GM18520 (cell line): ENCODE measurements around the gene AP5S1.
"Not testable (repeated sequence)": the region's sequence is repeated elsewhere in the genome, so short reads cannot be mapped to it uniquely, and the experiment has no call there.

ENCODE experiments used
- ATAC-seq: cut with Tn5 transposase; IDR thresholded peaks from one replicate; pipeline ENCODE4 v1.9.1; 2021; ENCODE audit not compliant: unreplicated experiment

The AP5S1 gene

DNA sequence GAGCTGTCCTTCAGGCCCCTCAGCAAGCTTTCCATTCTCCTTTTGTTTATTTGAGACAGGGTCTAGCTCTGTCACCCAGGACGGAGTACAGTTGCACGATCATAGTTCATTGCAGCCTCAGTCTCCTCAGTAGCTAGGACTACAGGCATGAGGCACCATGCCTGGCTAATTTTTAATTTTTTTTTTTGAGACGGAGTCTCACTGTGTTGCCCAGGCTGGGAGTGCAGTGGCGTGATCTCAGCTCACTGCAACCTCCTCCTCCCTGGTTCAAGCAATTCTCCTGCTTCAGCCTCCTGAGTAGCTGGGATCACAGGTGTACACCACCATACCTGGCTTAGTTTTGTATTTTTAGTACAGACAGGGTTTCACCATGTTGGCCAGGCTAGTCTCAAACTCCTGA lies 31.1 kb upstream of the AP5S1 start:
- ATAC-seq, result not testable (repeated sequence)

DNA sequence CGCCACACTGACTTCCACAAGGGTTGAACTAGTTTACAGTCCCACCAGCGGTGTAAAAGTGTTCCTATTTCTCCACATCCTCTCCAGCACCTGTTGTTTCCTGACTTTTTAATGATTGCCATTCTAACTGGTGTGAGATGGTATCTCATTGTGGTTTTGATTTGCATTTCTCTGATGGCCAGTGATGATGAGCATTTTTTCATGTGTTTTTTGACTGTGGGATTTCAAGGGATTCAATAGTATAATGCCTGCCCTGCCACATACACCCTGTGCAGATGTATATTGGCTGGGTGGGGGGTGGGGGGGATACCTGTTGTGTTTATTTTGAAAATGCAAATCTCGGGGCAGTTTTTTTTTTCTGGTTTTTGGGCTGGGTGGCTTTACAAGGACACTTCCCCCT lies 26.2 kb upstream of the AP5S1 start:
- ATAC-seq, result not testable (repeated sequence)

DNA sequence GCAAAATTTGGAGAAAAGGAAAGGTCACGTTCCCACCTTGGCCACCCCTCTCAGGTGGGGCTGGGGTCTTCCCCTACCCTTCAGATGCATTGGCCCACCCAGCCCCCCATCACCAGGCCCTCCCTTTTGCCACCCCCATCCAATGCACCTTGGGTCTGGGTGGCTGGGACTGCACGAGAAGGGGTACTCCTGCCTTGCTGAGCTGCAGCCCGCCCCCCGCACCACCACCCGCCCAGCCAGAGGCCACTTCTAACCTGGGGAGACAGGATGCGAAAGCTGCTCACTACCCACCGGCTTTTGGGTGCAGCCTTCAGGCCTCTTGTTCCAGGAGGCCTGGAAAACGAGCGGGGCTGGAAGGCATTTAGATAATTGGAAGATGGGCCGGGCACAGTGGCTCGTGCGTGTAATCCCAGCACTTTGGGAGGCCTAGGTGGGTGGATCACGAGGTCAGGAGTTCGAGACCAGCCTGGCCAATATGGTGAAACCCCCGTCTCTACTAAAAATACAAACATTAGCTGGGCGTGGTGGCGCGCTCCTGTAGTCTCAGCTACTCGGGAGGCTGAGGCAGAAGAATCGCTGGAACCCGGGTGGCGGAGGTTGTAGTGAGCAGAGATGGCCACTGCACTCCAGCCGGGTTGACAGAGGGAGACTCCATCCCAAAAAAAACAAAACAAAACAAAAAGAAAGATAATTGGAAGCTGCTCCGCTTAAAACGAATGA lies 25.5 kb upstream of the AP5S1 start:
- no peak for ATAC-seq

DNA sequence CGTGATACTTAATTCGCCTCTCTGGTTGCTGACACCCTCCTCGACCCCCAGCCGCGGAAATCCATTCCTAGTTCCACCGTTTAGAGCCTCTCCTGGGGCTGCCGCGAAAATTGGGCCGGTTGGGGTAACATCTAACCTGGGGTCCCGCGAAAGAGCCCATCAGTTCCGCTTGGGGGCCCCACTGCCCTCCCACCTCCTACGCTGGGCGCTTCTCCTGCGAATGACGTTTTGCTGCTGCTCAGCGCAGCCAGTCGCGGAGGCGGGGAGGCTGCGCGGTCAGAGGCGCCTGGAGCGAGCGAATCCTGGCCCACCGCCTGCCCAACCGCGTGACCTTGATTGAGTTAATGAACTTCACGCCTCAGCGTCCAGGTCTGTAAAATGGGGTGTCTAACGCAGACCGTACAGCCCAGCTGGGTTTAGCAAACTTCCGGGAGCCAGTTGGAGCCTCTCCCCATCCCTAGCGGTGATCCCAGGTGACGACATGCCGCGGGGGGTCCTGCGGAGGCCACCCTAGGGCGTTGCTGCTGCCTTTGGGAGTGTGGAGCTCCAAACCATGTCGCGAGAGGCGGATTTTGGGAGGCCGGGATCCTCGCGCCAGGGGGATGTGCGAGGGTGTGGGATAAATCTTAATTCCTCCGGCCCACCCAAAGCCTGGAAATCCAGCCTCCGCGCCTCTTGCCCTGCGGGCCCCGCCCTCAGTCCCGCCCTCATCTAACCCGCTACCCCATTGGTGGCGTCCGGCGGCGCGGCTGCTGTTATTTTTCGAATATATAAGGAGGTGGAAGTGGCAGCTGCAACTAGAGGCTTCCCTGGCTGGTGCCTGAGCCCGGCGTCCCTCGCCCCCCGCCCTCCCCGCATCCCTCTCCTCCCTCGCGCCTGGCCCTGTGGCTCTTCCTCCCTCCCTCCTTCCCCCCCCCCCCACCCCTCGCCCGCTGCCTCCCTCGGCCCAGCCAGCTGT lies 24.6 kb upstream of the AP5S1 start, which contains the start of gene CDC25B:
Gene CDC25B, plus strand, starts transcription at position 800 of the 958 bp plus-strand sequence. CDS start 222 bp downstream, outside the sequence.
- ATAC-seq, result peak; percentile 46

DNA sequence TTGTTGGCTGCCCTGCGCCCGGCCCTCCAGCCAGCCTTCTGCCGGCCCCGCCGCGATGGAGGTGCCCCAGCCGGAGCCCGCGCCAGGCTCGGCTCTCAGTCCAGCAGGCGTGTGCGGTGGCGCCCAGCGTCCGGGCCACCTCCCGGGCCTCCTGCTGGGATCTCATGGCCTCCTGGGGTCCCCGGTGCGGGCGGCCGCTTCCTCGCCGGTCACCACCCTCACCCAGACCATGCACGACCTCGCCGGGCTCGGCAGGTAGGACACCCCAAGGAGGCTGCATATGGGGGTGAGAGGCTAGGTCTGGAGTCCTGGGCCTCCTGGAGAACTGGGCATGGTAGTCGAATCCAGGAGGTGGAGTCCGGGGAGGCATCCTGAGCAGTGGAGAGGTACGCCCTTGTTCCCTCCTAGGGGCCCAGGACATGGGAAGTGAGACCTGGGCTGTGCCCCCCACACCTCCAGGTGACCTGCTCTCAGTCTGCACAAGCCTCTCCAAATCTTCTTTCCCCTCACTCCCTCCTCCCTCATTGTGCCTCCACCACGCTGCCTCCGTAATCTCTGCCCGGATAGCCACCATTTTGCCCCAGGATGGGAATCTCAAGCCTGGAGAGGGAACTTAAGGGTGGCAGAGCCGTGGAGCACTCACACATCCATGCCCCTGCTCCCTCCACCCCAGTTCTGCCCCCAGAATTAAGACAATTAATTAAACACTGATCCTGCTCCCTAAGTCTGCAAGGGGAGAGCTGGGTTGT lies 23.7 kb upstream of the AP5S1 start:
- peak; percentile 2 for ATAC-seq

DNA sequence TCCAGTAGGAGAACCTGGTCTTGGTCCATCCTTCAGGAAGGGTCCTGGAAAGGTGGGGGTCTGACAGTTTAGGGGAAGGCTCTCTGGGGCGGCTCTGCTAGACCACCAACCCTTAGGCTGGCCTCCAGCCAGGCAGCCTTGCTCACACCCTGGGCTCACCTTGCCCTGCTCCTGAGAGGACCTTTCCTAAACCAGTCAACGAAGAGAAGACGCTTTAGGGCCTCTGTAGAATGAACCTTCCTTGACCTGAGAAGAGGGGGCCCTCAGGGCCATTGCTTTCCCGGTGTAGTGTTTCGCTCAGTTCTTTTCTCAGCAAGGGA lies 23.2 kb upstream of the AP5S1 start:
- ATAC-seq, result no peak

DNA sequence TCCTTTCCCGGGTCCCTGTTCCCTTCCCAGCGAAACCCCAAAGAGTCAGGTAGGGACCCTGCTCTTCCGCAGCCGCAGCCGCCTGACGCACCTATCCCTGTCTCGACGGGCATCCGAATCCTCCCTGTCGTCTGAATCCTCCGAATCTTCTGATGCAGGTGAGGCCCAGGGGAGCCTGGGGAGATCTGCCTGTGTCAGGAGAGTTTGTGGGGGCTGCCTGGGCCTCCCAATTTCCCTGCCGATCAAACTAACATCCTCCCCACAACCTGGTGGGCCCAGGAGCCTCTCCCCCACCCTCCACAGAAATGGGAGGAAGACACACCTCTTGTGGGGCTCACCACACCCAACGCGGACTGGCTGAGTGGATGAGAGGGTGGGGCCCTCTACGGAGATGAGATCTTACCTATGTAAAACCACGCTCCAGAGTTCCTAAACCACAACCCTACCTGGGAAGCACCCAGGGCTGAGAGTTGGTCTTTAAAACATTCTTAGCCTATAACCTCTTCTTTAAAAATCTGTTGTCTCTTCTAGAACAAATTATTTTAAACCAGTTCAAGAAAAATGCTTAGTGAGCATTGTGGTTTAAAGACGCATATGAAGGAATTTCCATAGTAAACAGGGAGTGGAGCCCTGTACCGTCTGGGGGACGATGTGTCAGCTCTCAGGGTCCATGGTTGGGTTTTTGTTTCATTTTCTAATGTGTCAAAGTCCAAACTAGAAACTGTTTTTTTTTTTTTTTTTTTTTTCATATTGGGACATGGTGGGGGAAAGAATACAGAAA lies 22.6 kb upstream of the AP5S1 start:
- no peak for ATAC-seq

DNA sequence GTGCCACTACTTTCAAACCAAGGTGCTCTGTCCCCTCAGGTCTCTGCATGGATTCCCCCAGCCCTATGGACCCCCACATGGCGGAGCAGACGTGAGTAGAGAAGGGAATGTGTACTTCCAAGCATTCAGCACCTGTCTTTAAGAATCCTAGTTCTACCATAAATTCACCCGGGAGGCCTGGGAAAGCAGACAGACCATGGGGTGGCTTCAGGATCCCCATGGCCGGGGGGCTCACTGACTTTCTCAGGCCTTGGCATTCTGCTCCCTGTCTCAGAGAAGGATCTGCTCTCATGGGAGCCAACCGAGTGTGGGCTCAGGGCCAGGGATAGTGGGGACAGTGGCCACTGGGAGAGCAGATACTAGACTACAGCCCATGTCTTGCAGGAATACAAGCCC lies 22.0 kb upstream of the AP5S1 start:
- no peak for ATAC-seq

DNA sequence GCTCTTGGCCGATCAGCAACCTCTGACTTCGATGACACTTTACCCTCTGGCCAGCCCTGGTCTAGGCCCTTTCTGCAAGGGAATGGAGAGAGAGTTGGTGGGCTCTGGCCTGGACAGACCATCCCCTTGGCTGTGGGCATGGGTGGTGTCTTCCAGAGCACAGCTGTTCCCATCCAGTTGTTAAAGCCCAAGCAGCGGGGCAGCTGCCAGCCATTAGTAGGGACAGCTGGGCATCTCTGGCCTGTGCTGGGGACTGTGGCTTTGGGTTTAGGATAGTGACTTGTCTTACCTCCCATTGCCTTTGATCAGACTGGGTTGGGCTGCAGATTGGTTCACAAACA lies 21.5 kb upstream of the AP5S1 start:
- ATAC-seq, result no peak

DNA sequence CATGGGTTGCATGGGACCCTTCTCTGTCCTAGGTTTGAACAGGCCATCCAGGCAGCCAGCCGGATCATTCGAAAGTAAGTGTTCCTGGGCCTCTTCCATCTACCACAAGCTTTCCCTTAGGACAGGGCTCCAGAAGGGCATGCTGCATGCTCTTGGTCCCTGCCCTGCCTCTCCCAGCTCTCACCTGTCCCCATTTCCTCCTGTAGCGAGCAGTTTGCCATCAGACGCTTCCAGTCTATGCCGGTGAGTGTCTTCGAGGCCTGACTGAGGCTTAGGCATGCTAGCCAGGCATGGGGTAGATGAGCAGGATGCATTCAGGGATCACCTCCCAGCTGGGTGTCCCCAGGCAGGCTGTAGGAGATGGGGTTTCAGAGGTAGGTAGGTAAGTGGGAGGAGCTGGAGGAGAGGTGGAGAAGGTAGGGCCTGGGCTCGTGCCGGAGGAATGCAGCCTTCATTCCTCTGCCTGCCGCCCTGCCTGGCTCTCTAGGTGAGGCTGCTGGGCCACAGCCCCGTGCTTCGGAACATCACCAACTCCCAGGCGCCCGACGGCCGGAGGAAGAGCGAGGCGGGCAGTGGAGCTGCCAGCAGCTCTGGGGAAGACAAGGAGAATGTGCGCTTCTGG lies 20.0 kb upstream of the AP5S1 start:
- ATAC-seq, result no peak

DNA sequence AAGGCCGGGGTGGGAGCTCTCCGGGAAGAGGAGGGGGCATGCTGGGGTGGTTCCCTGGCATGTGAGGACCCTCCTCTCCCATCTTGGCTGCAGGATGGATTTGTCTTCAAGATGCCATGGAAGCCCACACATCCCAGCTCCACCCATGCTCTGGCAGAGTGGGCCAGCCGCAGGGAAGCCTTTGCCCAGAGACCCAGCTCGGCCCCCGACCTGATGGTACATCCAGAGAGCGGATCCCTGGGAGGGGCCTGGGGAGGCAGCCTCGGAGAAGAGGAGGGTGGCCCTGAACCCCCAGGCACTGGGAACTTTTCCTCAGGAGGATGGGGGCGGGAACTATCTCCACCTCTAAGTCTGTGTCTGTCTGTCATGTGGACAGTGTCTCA lies 19.5 kb upstream of the AP5S1 start:
- ATAC-seq, result no peak

DNA sequence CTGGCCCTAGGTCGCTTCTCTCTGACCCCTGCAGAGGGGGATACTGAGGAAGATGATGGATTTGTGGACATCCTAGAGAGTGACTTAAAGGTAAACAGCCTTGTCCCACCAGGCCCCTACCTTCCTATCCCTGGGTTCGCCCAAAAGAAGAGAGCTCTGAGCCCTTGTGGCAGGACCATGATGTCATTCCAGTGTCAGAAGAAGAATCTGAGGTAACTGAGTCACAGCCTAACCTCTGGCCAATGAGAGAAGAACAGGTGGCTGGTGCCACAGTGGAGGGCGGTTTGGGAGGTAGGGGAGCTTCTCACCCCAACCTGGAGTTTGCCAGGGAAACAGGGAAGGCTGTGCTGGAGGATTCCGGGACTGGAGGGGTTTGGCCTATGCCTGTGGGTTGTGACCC lies 19.0 kb upstream of the AP5S1 start:
- ATAC-seq, result no peak

DNA sequence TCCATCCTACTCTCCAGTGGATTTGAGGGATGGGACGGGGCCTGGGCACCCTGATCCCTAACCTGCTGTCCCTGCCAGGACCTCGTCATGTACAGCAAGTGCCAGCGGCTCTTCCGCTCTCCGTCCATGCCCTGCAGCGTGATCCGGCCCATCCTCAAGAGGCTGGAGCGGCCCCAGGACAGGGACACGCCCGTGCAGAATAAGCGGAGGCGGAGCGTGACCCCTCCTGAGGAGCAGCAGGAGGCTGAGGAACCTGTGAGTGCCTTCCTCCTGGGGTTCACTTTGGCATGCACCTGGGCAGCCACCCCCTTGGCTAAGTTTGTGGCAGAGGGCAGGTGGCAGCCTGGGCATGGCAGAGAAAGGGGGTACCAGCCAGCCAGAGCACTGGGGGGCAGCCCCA lies 18.5 kb upstream of the AP5S1 start:
- ATAC-seq, result no peak

DNA sequence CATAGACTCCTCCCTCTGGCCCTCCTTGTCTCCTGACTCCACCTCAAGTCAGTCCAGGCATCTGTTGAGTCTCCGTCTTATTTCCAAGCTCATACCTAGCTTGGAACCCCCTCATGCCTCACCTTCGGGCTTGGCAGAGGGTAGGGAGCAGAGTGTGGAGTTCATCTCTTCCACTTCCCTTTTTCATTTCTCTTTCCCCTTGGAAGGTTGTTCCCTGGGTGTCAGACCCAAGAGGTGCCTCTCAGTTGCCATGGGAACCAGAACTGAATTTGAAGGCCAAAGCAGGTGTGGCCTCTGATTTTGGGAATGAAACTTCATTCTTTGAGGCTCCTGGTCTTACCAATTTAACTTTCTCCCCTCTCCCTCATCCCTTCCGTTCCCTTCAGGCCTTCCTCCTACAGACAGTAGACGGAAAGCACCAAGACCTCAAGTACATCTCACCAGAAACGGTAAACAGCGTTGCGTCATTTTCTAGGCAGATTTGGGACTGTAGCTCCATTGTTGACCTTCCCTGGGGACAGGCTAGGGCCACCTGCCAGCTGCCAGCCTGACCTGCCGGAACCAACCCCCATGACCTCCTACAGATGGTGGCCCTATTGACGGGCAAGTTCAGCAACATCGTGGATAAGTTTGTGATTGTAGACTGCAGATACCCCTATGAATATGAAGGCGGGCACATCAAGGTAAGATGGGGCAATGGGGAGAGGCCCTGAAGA lies 17.7 kb upstream of the AP5S1 start:
- no peak for ATAC-seq

DNA sequence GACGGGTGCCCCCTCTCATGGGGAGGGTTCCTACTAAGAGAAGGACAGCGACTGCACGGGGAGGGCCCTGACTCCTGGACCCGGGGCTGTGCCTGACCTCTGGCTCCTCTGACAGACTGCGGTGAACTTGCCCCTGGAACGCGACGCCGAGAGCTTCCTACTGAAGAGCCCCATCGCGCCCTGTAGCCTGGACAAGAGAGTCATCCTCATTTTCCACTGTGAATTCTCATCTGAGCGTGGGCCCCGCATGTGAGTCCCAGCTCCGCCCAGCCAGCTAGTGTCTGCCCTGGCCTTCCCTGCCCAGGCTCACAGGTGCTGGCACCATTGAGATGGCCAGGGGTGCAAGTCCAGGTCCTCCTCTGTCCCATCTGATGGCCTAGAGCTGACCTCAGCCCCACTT lies 17.1 kb upstream of the AP5S1 start:
- ATAC-seq, result no peak

DNA sequence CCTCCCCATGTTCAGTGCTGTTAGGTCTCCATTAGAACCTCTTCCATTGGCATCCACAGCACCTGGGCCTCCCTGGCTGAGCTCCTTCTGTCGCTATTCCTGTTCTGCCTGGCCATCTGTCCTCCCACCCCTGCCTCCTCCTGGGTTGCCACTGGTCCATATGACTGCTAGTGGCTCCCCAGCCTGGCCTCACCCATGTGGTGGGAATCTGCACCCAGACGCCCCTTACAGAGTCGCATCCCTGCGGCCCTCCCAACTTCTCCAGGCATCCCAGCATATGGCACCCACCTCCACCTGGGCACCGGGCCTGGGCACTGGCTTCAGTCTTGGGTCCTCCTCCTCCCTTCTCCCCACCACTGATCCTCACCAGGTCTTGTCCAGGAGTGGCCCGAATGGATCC lies 16.5 kb upstream of the AP5S1 start:
- no peak for ATAC-seq

DNA sequence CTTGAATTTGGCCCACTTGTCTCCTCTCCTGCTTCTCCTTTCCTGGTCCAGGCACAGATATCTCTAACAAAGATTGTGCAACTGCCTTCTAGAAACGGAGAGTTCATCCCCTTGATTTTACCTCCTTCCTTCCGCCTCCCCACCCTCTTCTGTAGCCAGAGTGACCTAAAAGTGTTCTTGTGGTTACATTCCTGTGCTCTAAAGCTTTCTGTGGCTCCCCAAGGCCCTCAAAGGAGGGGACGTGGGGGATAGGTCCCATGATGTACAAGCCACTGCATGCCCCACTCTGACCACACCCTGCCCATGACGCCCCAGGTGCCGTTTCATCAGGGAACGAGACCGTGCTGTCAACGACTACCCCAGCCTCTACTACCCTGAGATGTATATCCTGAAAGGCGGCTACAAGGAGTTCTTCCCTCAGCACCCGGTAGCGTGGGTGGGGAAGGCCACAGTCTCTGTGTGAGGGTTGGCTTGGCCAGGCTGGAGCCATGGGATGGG lies 16.0 kb upstream of the AP5S1 start:
- no peak for ATAC-seq

DNA sequence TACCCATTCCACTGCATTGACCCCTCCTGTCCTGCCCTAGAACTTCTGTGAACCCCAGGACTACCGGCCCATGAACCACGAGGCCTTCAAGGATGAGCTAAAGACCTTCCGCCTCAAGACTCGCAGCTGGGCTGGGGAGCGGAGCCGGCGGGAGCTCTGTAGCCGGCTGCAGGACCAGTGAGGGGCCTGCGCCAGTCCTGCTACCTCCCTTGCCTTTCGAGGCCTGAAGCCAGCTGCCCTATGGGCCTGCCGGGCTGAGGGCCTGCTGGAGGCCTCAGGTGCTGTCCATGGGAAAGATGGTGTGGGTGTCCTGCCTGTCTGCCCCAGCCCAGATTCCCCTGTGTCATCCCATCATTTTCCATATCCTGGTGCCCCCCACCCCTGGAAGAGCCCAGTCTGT lies 15.6 kb upstream of the AP5S1 start:
- ATAC-seq, result no peak

DNA sequence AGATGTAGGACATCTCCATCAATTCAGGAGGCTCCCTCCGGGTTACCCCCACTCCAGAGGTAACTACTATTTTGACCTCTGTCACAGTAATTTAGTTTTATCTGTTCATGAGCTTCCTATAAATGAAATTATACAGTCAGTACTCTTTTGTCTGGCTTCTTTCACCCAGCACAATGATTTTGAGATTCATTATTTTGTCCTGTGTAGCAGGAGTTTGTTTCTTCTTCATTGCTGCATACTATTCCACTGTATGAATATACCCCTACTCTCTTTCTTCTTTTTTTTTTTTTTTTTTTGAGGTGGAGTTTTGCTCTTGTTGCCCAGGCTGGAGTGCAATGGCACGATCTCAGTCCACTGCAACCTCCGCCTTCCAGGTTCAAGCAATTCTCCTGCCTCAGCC lies 11.8 kb upstream of the AP5S1 start:
- no peak for ATAC-seq
